Smooth muscle cell (in vitro differentiated cells): ENCODE data around the gene PRKCD. TPM values are rescaled to one million over a fixed set of nuclear protein-coding genes. Genes with fewer than 3 reads are reported as not detected.

Source experiments
- DNase-seq: peaks from one replicate; lab custom pipeline; 2025; ENCODE audit not compliant: unreplicated experiment; lab: John Stamatoyannopoulos, UW
- H2AFZ ChIP-seq: fragments of 200-600 bp; sonication (generic); 2 replicates; pipeline ENCODE4 v1.6.0; 2016; ENCODE audit warnings: antibody characterized with exemption, low read depth, mild to moderate bottlenecking
- H3F3A ChIP-seq: fragments of 200-600 bp; sonication (generic); 2 replicates; pipeline ENCODE4 v1.6.0; 2017; ENCODE audit warnings: antibody characterized with exemption, low read depth
- H3K27ac ChIP-seq: fragments of 200-600 bp; sonication (generic); 2 replicates; pipeline ENCODE4 v1.5.1; 2016; ENCODE audit warnings: low read depth, mild to moderate bottlenecking
- H3K27me3 ChIP-seq: fragments of 200-600 bp; sonication (generic); 2 replicates; pipeline ENCODE4 v1.6.1; 2016; ENCODE audit warnings: low read depth, mild to moderate bottlenecking
- H3K36me3 ChIP-seq: fragments of 200-600 bp; sonication (generic); 2 replicates; pipeline ENCODE4 v1.5.1; 2016; ENCODE audit warnings: low read depth
- H3K4me1 ChIP-seq: fragments of 200-600 bp; sonication (generic); 2 replicates; pipeline ENCODE4 v1.5.1; 2016; ENCODE audit warnings: low read depth
- H3K4me2 ChIP-seq: fragments of 200-600 bp; sonication (generic); 2 replicates; pipeline ENCODE4 v1.6.0; 2016; ENCODE audit warnings: mild to moderate bottlenecking
- H3K4me3 ChIP-seq: fragments of 200-600 bp; sonication (generic); 2 replicates; pipeline ENCODE4 v1.5.1; 2016; ENCODE audit warnings: mild to moderate bottlenecking
- H3K79me2 ChIP-seq: fragments of 200-600 bp; sonication (generic); 2 replicates; pipeline ENCODE4 v1.6.0; 2016; ENCODE audit warnings: low read depth, mild to moderate bottlenecking
- H3K9ac ChIP-seq: fragments of 200-600 bp; sonication (generic); 2 replicates; pipeline ENCODE4 v1.6.0; 2016; ENCODE audit warnings: low read depth
- H3K9me3 ChIP-seq: fragments of 200-600 bp; sonication (generic); replicated peaks from 2 replicates; pipeline ENCODE4 v1.5.1; 2016; ENCODE audit warnings: low read depth
- H4K20me1 ChIP-seq: fragments of 200-600 bp; sonication (generic); 2 replicates; pipeline ENCODE4 v1.6.0; 2016; ENCODE audit warnings: low read depth
- CTCF ChIP-seq: fragments of 200-600 bp; sonication (generic); IDR thresholded peaks from 2 replicates; pipeline ENCODE4 v1.5.1; 2017; ENCODE audit warnings: borderline replicate concordance, mild to moderate bottlenecking, antibody characterized with exemption; ENCODE audit not compliant: insufficient read depth, poor library complexity, severe bottlenecking
- WGBS: methylation state at CpG from one replicate; pipeline ENCODE4 v1.1.7; 2016; ENCODE audit warnings: low lambda C conversion rate; 5-methylcytosine and 5-hydroxymethylcytosine counted together
- polyA plus RNA-seq: library from polyadenylated mRNA; unstranded; fragments of >200 nt; fragmentation: Nextera tagmentation; extraction: Ambion mirVana; gene quantifications from 2 replicates; pipeline ENCODE4 v1.2.1, GENCODE V29; 2016
- total RNA-seq: library from RNA; depleted of rRNA; stranded (reverse); fragments of >200 nt; gene quantifications from 2 replicates; pipeline ENCODE4 v1.2.3, GENCODE V29; 2014

Gene PRKCD
- total and polyA plus RNA-seq, 2 experiments from 2014 or later, result 6.1 to 22.5 TPM

GRCh38 chr3:53227993-53228885, 67.2 kb downstream of the PRKCD start:
- no peak overlapping the region for H3K4me3 ChIP-seq
- H3K27me3 ChIP-seq, result no peaks in the 10 kb centered on the region
- no peaks in the 10 kb centered on the region for H4K20me1 ChIP-seq
- H2AFZ ChIP-seq, result no peak overlapping the region
- no peak overlapping the region for H3K4me2 ChIP-seq
- WGBS, result 93% methylated on average over 24 of the region's 24 CpGs
- no peaks in the 10 kb centered on the region for H3F3A ChIP-seq
- H3K36me3 ChIP-seq, result no peaks in the 10 kb centered on the region
- no peak for TF ChIP-seq CTCF
- no peaks in the 10 kb centered on the region for H3K4me1 ChIP-seq
- H3K27ac ChIP-seq, result no peak overlapping the region
- DNase-seq, result no peak
- no peaks in the 10 kb centered on the region for H3K79me2 ChIP-seq
- no peaks in the 10 kb centered on the region for H3K9me3 ChIP-seq
- no peak overlapping the region for H3K9ac ChIP-seq

GRCh38 chr3:53229171-53229570, 68.2 kb downstream of the PRKCD start:
- no peaks in the 10 kb centered on the region for H3K36me3 ChIP-seq
- no peaks in the 10 kb centered on the region for H3F3A ChIP-seq
- WGBS, result 99% methylated on average over 14 of the region's 14 CpGs
- H3K4me1 ChIP-seq, result no peaks in the 10 kb centered on the region
- no peak overlapping the region for H3K9ac ChIP-seq
- TF ChIP-seq CTCF, result no peak
- no peak overlapping the region for H3K27ac ChIP-seq
- no peak overlapping the region for H3K4me2 ChIP-seq
- no peaks in the 10 kb centered on the region for H3K9me3 ChIP-seq
- no peak overlapping the region for H3K4me3 ChIP-seq
- H4K20me1 ChIP-seq, result no peaks in the 10 kb centered on the region
- no peak for DNase-seq
- H3K79me2 ChIP-seq, result no peaks in the 10 kb centered on the region
- H3K27me3 ChIP-seq, result no peaks in the 10 kb centered on the region
- H2AFZ ChIP-seq, result no peak overlapping the region

GRCh38 chr3:53229606-53230005, 68.6 kb downstream of the PRKCD start:
- no peaks in the 10 kb centered on the region for H3F3A ChIP-seq
- no peaks in the 10 kb centered on the region for H3K79me2 ChIP-seq
- no peaks in the 10 kb centered on the region for H3K27me3 ChIP-seq
- H3K36me3 ChIP-seq, result no peaks in the 10 kb centered on the region
- H3K4me3 ChIP-seq, result no peak overlapping the region
- DNase-seq, result no peak
- no peaks in the 10 kb centered on the region for H4K20me1 ChIP-seq
- no peak overlapping the region for H3K4me2 ChIP-seq
- H3K27ac ChIP-seq, result no peak overlapping the region
- H3K9me3 ChIP-seq, result no peaks in the 10 kb centered on the region
- WGBS, result 100% methylated on average over 2 of the region's 2 CpGs
- no peak overlapping the region for H3K9ac ChIP-seq
- TF ChIP-seq CTCF, result no peak
- H2AFZ ChIP-seq, result no peak overlapping the region
- H3K4me1 ChIP-seq, result no peaks in the 10 kb centered on the region
